SK-N-MC (cell line): ENCODE results near the gene RAB29.

ENCODE experiments used
- EZH2 ChIP-seq: fragments of 200-600 bp; sonication (generic); IDR thresholded peaks from one replicate; pipeline ENCODE4 v1.6.1; 2017; ENCODE audit warnings: antibody characterized with exemption
- FOXP2 ChIP-seq: optimal IDR thresholded peaks from 2 replicates; pipeline ENCODE3; 2011; ENCODE audit warnings: mild to moderate bottlenecking, moderate library complexity; ENCODE audit not compliant: insufficient read depth; ENCODE audit errors: extremely low read length, control extremely low read depth
- POLR2AphosphoS5 ChIP-seq: IDR thresholded peaks from 2 replicates; pipeline ENCODE4 v1.6.1; 2012; ENCODE audit warnings: mild to moderate bottlenecking, low read depth, low read length, borderline replicate concordance

- TF ChIP-seq EZH2 (no peak), POLR2AphosphoS5 (no peak), FOXP2 (no peak)
Measured at GRCh38 chr1:205719762-205720161, 55.5 kb downstream of the RAB29 start.
